ENCODE measurements around the gene TLL2.

Gene TLL2

DNA sequence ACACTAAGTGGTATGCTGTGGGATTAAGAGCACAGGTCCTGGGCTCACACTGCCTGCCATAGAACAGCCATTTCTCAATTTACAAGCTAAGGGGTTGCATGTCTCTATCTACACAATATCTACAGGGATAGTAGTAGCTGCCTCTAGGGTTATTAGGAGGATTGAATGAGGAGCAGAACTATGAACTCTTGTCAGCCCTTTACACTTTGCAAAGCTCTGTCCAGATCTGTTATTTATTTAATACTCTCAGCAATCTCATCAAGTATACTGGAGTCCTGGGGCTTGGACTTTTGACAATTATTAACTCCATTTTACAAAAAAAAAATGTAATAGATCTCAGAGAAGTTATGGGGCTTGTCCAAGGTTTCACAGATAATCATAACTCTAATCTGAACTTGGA is 161.7 kb downstream of the TLL2 start:
- DNase-seq (ENCODE audit: low read depth) = no peak
- H3K4me3 ChIP-seq (ENCODE audit: low read depth, low read length) = no peak overlapping the region
- TF ChIP-seq, protein P1, sequence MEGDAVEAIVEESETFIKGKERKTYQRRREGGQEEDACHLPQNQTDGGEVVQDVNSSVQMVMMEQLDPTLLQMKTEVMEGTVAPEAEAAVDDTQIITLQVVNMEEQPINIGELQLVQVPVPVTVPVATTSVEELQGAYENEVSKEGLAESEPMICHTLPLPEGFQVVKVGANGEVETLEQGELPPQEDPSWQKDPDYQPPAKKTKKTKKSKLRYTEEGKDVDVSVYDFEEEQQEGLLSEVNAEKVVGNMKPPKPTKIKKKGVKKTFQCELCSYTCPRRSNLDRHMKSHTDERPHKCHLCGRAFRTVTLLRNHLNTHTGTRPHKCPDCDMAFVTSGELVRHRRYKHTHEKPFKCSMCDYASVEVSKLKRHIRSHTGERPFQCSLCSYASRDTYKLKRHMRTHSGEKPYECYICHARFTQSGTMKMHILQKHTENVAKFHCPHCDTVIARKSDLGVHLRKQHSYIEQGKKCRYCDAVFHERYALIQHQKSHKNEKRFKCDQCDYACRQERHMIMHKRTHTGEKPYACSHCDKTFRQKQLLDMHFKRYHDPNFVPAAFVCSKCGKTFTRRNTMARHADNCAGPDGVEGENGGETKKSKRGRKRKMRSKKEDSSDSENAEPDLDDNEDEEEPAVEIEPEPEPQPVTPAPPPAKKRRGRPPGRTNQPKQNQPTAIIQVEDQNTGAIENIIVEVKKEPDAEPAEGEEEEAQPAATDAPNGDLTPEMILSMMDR (conservative IDR thresholded peaks at IDR 0.05; ENCODE audit: low read depth, low read length) = no peak

DNA sequence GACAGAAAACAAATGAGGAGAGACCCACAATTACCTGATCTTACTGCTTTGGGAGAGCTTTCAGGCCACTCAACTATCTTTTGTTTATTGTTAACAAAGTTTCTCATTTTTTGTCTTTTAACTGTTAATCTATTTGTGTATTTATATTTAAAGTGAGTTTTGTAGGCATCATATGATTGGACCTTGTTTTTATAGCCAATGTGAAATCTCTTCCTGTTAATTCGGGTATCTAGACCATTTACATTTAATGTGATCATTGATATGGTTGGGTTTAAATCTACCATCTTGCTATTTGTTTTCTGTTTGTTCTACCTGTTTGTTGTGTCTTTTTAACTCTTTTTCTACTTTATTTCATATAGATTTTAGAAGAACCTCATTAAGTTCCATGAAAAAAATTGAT is 167.4 kb downstream of the TLL2 start:
- TF ChIP-seq, protein P1 (conservative IDR thresholded peaks at IDR 0.05; ENCODE audit: low read depth, low read length) = no peak

DNA sequence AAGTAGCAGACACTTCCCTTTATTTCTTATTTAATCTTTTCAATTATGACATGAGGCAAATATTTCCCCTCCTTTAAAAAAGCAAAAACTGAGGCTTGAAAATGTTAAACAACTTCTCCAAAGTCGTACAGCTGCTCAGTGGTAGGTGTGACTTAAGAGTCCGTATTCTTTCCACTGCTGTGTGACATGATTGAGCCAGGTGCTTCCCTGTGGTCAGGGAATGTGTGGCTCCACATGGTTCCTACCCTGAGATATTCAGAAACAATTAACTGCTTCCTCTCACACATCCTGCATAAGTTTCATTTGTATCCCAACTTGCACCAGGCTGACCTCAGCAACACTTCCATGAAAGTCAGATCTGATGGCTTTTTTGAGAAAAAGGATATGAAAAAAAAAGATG is 168.5 kb downstream of the TLL2 start:
- TF ChIP-seq, protein P1 (conservative IDR thresholded peaks at IDR 0.05; ENCODE audit: low read depth, low read length) = no peak
- DNase-seq (ENCODE audit: low read depth) = no peak
- no peak overlapping the region for H3K4me3 ChIP-seq (ENCODE audit: low read depth, low read length)

More for the DNA sequence above, 167.4 kb downstream of the TLL2 start:
- no peak overlapping the region for H3K4me3 ChIP-seq (ENCODE audit: low read depth, low read length)
- no peak for DNase-seq (ENCODE audit: low read depth)

DNA sequence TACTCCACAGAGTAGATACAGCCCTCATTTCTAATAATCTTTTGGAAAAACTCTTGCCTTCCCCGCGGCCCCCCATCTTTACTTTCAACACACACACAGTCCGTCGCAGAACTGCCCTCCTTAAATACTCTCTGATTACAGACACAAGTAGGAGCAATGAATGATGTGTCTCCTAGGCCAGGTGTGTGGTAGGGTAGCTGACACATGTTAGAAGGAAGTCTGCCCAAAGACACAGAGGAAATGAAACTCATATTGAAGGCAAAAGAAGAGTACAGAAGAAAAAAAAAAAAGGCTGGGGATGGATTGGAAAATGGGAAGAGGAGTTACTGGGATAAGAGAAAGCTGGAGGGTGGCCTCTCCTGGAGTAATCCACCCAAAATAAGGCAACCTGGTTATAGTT is 169.5 kb downstream of the TLL2 start:
- DNase-seq (ENCODE audit: low read depth) = no peak
- TF ChIP-seq, protein P1 (conservative IDR thresholded peaks at IDR 0.05; ENCODE audit: low read depth, low read length) = no peak
- no peak overlapping the region for H3K4me3 ChIP-seq (ENCODE audit: low read depth, low read length)

DNA sequence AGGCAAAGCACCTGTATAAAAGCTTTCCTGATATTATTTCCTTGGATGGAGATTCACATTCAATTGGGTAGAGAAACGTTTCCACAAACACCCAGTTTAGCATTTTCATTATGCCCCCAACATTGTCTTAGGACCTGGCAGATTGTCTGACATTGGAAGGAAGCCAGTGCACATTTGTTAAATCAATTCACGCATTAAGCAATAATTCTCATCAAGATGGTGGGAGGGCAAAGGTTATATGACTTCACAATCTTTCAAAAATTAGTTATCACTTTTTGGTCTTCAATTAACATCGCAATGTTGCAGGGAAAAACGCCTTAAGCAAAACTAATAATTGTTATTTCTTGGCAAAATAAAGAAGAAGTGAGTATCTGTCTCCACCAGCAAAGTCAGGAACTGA is 171.3 kb downstream of the TLL2 start:
- H3K4me3 ChIP-seq (ENCODE audit: low read depth, low read length) = no peak overlapping the region
- TF ChIP-seq, protein P1 (conservative IDR thresholded peaks at IDR 0.05; ENCODE audit: low read depth, low read length) = no peak
- DNase-seq (ENCODE audit: low read depth) = no peak

DNA sequence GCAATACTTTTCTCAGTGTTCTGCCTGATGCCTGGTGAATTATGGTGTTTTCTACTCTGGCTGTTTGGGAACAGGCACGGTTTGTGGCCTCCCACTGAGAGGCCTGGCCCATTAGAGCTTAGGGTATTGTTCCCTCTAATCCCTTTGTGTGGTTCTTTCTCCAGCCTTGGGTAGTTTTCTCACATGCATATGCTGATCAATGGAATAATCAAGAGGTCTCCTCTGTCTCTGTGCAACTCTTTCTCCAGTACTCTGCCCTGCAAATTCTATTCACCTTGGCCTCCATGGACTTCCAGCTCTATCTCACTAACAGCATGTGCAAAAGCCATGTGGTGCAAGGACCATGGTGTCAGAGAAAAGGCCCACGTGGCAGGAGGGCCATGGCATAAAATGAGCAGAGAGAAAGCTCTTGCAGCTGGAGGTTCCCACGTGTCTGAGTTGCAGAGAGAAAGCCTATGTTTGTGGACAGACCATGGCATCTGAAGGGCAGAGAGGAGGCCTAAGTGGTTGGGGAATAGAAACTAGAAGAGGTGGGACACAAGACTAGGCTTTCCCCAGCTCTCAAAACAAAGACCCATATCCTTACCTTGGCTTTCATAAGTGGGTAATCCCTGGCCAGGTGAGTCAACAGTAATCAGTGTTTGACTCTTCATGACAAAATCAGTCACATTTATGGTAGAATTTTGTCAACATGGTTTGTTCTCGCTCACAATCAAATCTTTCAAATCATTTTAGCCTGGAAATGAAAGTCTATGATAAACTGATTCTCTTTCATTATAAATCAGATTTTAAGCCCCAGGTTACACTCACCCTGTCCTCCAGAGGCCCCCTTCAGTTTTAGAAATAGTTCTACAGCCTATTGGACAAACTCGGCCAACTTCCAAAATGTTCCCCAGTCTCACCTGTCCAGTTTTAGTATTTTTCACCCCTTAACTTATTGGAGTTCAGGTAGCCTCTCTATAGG is 172.2 kb downstream of the TLL2 start:
- no peak overlapping the region for H3K4me3 ChIP-seq (ENCODE audit: low read depth, low read length)
- TF ChIP-seq, protein P1 (conservative IDR thresholded peaks at IDR 0.05; ENCODE audit: low read depth, low read length) = no peak
- DNase-seq (ENCODE audit: low read depth) = no peak

Measured in choroid plexus epithelial cell (primary cell).